ENCODE results near the gene RASGRP3.

DNA sequence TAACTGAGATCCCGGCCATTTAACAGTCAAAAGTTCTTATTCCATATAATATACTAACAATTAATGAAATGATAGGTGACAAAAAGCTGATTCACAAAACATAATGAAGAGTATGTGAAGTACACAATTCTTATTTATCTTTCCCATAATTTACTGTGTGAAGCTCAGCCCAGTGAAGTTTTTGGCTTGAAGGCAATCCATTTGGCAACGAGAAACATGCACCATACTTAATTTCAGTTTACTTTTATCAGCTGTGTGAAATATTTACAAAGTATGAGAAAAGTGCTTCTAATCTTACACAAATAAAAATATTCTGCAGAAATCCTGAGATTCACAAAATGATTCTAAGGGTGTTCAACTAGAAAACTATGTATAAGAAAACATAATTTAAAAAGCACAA lies 110.3 kb downstream of the RASGRP3 start:
- TF ChIP-seq, protein P1, sequence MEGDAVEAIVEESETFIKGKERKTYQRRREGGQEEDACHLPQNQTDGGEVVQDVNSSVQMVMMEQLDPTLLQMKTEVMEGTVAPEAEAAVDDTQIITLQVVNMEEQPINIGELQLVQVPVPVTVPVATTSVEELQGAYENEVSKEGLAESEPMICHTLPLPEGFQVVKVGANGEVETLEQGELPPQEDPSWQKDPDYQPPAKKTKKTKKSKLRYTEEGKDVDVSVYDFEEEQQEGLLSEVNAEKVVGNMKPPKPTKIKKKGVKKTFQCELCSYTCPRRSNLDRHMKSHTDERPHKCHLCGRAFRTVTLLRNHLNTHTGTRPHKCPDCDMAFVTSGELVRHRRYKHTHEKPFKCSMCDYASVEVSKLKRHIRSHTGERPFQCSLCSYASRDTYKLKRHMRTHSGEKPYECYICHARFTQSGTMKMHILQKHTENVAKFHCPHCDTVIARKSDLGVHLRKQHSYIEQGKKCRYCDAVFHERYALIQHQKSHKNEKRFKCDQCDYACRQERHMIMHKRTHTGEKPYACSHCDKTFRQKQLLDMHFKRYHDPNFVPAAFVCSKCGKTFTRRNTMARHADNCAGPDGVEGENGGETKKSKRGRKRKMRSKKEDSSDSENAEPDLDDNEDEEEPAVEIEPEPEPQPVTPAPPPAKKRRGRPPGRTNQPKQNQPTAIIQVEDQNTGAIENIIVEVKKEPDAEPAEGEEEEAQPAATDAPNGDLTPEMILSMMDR (IDR thresholded peaks at IDR 0.05): no peak
- no peak for TF ChIP-seq ZFX (IDR thresholded peaks at IDR 0.05; ENCODE audit: borderline replicate concordance)
